Colonic mucosa (tissue), 4 donors: ENCODE data around the gene SATB1. TPM values are rescaled to one million over a fixed set of nuclear protein-coding genes. Genes with fewer than 3 reads are reported as not detected.

Experiments used
- DNase-seq: peaks from one replicate; pipeline ENCODE4 v3.0.0-alpha.2; 2020
- H3K27ac ChIP-seq: fragments of 200-600 bp; one replicate; pipeline ENCODE4 v1.8.0; 2021
- H3K27me3 ChIP-seq: fragments of 200-600 bp; one replicate; pipeline ENCODE4 v1.8.0; 2021
- H3K36me3 ChIP-seq: fragments of 200-600 bp; one replicate; pipeline ENCODE4 v1.8.0; 2021
- H3K4me1 ChIP-seq: fragments of 200-600 bp; one replicate; pipeline ENCODE4 v1.8.0; 2021; ENCODE audit warnings: mild to moderate bottlenecking
- H3K4me3 ChIP-seq: fragments of 200-600 bp; one replicate; pipeline ENCODE4 v1.8.0; 2021
- H3K9ac ChIP-seq, 2 donors: one replicate each; pipeline ENCODE4 v1.7.0; 2013; ENCODE audit warnings: control low read depth in 2 of 2, low read depth in 2 of 2, low read length in 2 of 2
- H3K9me3 ChIP-seq: fragments of 200-600 bp; one replicate; pipeline ENCODE4 v1.8.0; 2021
- intact Hi-C: fragments of 100-400 bp; cut with DNase I; formaldehyde crosslinking; loops from one replicate; pipeline ENCODE4 v1.14.1; 2022
- total RNA-seq, 2 donors: library from RNA; stranded (reverse); fragmentation: NEBNext Ultra II Directional in 1 of 2; extraction: Animal tissue kit (Norgen Biotek cat#: 25700) in 1 of 2; gene quantifications; one replicate each; pipeline ENCODE4 v1.2.1, GENCODE V29; 2021
- TF ChIP-seq, protein P1 (sequence below): fragments of 200-600 bp; IDR thresholded peaks from one replicate; pipeline ENCODE4 v1.8.0; 2022; ENCODE audit warnings: antibody characterized with exemption, mild to moderate bottlenecking
- donor health status: healthy.
- donor health status: DM: no; HTN: no; CAD: no.
- donor health status: DM: no; HTN: no; CAD: no.

SATB1 gene
- total RNA-seq, 2 donors from 2014 or later: 16.0 to 33.0 TPM

DNA sequence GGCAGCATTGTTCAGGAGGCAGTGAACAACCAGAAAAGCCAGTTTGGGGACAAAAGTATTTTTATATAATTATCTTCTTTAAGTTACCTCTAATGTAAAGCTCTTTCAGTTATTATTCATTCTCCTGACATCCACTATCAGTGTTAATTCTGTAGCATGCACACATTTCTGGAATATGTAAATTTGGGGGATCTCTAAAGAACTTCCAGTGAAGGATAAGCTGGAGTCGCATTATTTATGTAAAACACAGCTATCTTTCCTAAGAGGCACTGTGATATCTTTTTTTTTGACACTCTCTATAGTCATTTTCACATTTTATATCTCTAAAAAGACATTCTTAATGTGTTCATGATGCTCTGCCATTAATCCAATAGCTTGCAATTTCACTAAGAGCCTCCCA, 26.7 kb downstream of the SATB1 start:
- H3K4me3 ChIP-seq: no peak overlapping the region
- no peaks in the 10 kb centered on the region for H3K9me3 ChIP-seq
- no peak overlapping the region for H3K9ac ChIP-seq
- no peaks in the 10 kb centered on the region for H3K36me3 ChIP-seq
- H3K27me3 ChIP-seq: no peaks in the 10 kb centered on the region
- TF ChIP-seq, protein P1, sequence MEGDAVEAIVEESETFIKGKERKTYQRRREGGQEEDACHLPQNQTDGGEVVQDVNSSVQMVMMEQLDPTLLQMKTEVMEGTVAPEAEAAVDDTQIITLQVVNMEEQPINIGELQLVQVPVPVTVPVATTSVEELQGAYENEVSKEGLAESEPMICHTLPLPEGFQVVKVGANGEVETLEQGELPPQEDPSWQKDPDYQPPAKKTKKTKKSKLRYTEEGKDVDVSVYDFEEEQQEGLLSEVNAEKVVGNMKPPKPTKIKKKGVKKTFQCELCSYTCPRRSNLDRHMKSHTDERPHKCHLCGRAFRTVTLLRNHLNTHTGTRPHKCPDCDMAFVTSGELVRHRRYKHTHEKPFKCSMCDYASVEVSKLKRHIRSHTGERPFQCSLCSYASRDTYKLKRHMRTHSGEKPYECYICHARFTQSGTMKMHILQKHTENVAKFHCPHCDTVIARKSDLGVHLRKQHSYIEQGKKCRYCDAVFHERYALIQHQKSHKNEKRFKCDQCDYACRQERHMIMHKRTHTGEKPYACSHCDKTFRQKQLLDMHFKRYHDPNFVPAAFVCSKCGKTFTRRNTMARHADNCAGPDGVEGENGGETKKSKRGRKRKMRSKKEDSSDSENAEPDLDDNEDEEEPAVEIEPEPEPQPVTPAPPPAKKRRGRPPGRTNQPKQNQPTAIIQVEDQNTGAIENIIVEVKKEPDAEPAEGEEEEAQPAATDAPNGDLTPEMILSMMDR: no peak
- DNase-seq: no peak
- no peak overlapping the region for H3K27ac ChIP-seq
- H3K4me1 ChIP-seq: no peaks in the 10 kb centered on the region
- intact Hi-C loops: no loop called here

DNA sequence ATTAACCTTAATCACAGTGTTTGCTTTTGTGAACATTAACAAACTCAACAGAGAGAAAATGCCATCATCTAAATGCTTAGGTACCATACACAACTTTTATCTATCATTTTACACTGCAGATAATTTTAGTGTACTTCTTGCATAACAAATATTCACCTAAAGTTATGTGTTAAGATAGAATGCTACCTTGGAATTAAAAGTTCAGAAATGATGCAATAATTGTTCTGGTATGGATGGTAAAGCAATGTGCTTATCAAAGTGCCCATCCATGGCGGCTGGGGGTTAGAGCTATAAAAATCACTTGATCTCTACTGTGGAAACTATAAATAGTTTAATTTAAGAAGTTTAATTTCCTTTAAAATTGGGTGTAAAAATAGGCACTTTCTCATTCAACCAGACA, 28.7 kb downstream of the SATB1 start:
- TF ChIP-seq, protein P1: no peak
- Histone ChIP-seq H3K36me3 (no peaks in the 10 kb centered on the region), H3K4me1 (no peaks in the 10 kb centered on the region), H3K9ac (no peak overlapping the region), H3K9me3 (no peaks in the 10 kb centered on the region), H3K27me3 (no peaks in the 10 kb centered on the region), H3K27ac (no peak overlapping the region), H3K4me3 (no peak overlapping the region)
- intact Hi-C loops: no loop called here
- no peak for DNase-seq

DNA sequence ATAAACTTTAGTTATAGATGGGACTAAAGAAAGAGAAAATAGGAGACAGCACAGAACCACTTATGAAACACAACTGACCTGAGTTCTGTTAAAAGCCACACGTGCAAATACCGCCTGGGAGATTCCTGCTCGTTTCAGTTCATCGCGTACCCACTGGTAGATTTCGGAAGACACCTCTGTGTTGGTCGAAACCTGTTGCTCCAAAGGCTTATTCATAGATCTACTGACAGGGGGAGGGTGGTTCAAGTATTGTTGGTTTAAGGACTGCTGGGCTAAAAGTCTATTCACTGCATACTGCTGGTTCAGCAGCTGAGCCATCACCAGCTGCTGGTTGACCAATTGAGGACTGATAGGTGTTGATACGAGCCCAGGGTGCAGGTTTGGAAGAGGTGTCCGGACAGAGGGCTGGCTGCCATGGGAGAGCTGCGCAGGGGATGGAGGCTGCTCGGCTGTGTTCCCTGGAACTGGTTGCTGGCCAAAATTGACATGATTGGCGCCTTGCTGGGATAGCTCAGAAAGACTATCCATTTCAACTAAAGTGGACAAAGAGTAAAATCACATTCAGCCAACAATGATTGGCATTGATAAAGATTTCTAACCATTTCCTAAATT, 30.6 kb downstream of the SATB1 start:
- H3K4me1 ChIP-seq: no peaks in the 10 kb centered on the region
- TF ChIP-seq, protein P1: no peak
- H3K4me3 ChIP-seq: no peak overlapping the region
- H3K9me3 ChIP-seq: no peaks in the 10 kb centered on the region
- no peak overlapping the region for H3K9ac ChIP-seq
- H3K36me3 ChIP-seq: no peaks in the 10 kb centered on the region
- H3K27me3 ChIP-seq: no peaks in the 10 kb centered on the region
- H3K27ac ChIP-seq: no peak overlapping the region
- intact Hi-C loops: no loop called here
- no peak for DNase-seq

DNA sequence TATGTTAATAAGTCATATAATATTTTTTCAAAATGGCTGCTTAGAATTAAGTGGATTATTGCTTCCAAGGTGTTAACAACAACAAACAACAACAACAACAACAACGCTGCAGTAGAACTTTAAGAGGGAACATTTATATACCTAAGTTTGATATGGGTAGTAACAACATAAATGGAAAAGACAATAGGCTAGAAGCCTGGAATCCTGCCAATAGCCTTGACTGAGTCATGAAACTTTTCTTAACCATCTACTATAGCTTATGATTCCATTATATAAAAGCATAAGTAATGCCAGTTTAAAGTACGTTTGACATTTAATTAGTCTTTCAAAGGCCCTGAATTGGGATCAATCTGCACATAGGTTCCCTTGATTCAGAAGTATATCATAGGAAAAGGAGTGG, 31.2 kb downstream of the SATB1 start:
- Histone ChIP-seq H3K36me3 (no peaks in the 10 kb centered on the region), H3K9me3 (no peaks in the 10 kb centered on the region), H3K4me1 (no peaks in the 10 kb centered on the region), H3K27me3 (no peaks in the 10 kb centered on the region), H3K27ac (no peak overlapping the region), H3K9ac (no peak overlapping the region), H3K4me3 (no peak overlapping the region)
- intact Hi-C loops: no loop called here
- TF ChIP-seq, protein P1: no peak
- DNase-seq: no peak

DNA sequence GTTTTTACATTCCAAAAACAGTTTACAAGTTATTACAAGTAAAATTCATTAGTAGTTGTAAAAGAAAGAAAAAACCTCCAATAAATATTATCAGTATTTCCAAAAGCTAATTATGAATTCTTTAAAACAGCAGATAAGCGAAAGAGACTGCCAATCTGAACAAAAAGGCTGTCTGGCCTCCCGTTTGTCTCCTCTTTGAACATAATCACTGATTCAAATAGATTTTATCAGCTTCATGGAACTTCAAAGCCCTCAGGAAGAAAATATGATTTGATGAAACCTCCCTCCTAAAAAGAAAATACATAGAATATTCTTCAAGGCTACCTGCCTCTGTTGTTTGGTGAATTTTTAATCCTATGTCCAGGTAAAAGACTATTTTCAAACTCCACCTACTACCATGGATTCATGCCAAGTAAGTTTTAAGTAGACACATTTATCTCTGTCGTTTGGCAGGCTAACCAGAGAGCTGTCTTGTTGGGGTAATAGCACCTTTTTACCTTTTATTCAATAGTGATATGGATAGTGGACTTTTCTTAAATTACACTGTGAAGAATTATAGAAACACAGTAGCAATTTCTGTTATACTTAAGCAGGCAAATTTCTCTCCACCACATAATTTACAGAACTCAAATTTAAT, 35.0 kb downstream of the SATB1 start:
- no peaks in the 10 kb centered on the region for H3K4me1 ChIP-seq
- H3K9me3 ChIP-seq: no peaks in the 10 kb centered on the region
- no peaks in the 10 kb centered on the region for H3K36me3 ChIP-seq
- no peak overlapping the region for H3K27ac ChIP-seq
- no peak overlapping the region for H3K4me3 ChIP-seq
- H3K9ac ChIP-seq: no peak overlapping the region
- intact Hi-C loops: no loop called here
- TF ChIP-seq, protein P1: no peak
- no peak for DNase-seq
- no peaks in the 10 kb centered on the region for H3K27me3 ChIP-seq
